DND-41 (cell line): ENCODE results near the gene PERM1.

Experiments
- CTCF ChIP-seq: IDR thresholded peaks from 2 replicates; pipeline ENCODE4 v1.5.1; 2012; ENCODE audit warnings: borderline replicate concordance, low read length, moderate library complexity, mild to moderate bottlenecking; ENCODE audit not compliant: poor library complexity, severe bottlenecking; ENCODE audit errors: extremely low read depth
- EZH2 ChIP-seq: IDR thresholded peaks from 3 replicates; pipeline ENCODE4 v1.6.1; 2012; ENCODE audit warnings: borderline replicate concordance, low read depth, mild to moderate bottlenecking, moderate library complexity, low read length, inconsistent platforms; ENCODE audit not compliant: severe bottlenecking

- no peak for TF ChIP-seq EZH2
- no peak for TF ChIP-seq CTCF
Measured at GRCh38 chr1:1025730-1026129, 43.8 kb upstream of the PERM1 start.
